Right renal cortex interstitium (tissue), 3 donors: Measurements from ENCODE around the gene MDFI. TPM values are rescaled to one million over a fixed set of nuclear protein-coding genes. Genes with fewer than 3 reads are reported as not detected.
A peak's percentile ranks its signal among the peaks of the same experiment; 100 is the strongest.

Experiments
- DNase-seq, 3 donors: peaks; one replicate each; pipeline ENCODE4 v3.0.0-alpha.2; 2013; ENCODE audit warnings: low read depth in 3 of 3, low spot score in 2 of 3
- polyA plus RNA-seq, 3 donors: library from polyadenylated mRNA; unstranded; fragments of 120-200 nt; gene quantifications; one replicate each; pipeline ENCODE4 v1.2.1, GENCODE V29; 2013; ENCODE audit not compliant: insufficient read length in 3 of 3

The MDFI gene
- polyA plus RNA-seq, 3 donors = 32.0 to 37.5 (median 35.3) TPM

GRCh38 chr6:41668968-41669367 lies 30.7 kb downstream of the MDFI start:
- no peak for DNase-seq

GRCh38 chr6:41670703-41671360 lies 32.6 kb downstream of the MDFI start:
- DNase-seq = no peak

- DNase-seq = no peak
Observed at GRCh38 chr6:41671376-41671775, 33.1 kb downstream of the MDFI start.

GRCh38 chr6:41672016-41672415 lies 33.7 kb downstream of the MDFI start:
- no peak for DNase-seq

GRCh38 chr6:41672816-41673703 lies 34.8 kb downstream of the MDFI start:
- DNase-seq = no peak

- DNase-seq = no peak
Observed at GRCh38 chr6:41673704-41674000, 35.4 kb downstream of the MDFI start.

- DNase-seq = no peak
Observed at GRCh38 chr6:41674231-41675000, 36.1 kb downstream of the MDFI start.

- DNase-seq = no peak
Observed at GRCh38 chr6:41675176-41675775, 37.0 kb downstream of the MDFI start.

GRCh38 chr6:41675992-41676391 lies 37.7 kb downstream of the MDFI start:
- no peak for DNase-seq

- DNase-seq = no peak
Observed at GRCh38 chr6:41676431-41676830, 38.2 kb downstream of the MDFI start.

GRCh38 chr6:41677124-41677921 lies 39.1 kb downstream of the MDFI start:
- DNase-seq = no peak

GRCh38 chr6:41678511-41679084 lies 40.3 kb downstream of the MDFI start:
- no peak for DNase-seq

GRCh38 chr6:41679696-41680095 lies 41.4 kb downstream of the MDFI start:
- DNase-seq = no peak

GRCh38 chr6:41680182-41680965 lies 42.1 kb downstream of the MDFI start:
- DNase-seq = no peak

GRCh38 chr6:41682056-41682477 lies 43.8 kb downstream of the MDFI start:
- peak; percentile 69 to 86 (median 78) for DNase-seq

- DNase-seq = no peak
Observed at GRCh38 chr6:41682497-41683272, 44.4 kb downstream of the MDFI start.

- no peak for DNase-seq
Observed at GRCh38 chr6:41683273-41683522, 44.9 kb downstream of the MDFI start.

GRCh38 chr6:41683523-41684310 lies 45.4 kb downstream of the MDFI start:
- peak; percentile 57 to 73 (median 65) for DNase-seq
